ENCODE measurements around the gene PEX13.
"Not testable (repeated sequence)": the region's sequence is repeated elsewhere in the genome, so short reads cannot be mapped to it uniquely, and the experiment has no call there.

The PEX13 gene, protein sequence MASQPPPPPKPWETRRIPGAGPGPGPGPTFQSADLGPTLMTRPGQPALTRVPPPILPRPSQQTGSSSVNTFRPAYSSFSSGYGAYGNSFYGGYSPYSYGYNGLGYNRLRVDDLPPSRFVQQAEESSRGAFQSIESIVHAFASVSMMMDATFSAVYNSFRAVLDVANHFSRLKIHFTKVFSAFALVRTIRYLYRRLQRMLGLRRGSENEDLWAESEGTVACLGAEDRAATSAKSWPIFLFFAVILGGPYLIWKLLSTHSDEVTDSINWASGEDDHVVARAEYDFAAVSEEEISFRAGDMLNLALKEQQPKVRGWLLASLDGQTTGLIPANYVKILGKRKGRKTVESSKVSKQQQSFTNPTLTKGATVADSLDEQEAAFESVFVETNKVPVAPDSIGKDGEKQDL

DNA sequence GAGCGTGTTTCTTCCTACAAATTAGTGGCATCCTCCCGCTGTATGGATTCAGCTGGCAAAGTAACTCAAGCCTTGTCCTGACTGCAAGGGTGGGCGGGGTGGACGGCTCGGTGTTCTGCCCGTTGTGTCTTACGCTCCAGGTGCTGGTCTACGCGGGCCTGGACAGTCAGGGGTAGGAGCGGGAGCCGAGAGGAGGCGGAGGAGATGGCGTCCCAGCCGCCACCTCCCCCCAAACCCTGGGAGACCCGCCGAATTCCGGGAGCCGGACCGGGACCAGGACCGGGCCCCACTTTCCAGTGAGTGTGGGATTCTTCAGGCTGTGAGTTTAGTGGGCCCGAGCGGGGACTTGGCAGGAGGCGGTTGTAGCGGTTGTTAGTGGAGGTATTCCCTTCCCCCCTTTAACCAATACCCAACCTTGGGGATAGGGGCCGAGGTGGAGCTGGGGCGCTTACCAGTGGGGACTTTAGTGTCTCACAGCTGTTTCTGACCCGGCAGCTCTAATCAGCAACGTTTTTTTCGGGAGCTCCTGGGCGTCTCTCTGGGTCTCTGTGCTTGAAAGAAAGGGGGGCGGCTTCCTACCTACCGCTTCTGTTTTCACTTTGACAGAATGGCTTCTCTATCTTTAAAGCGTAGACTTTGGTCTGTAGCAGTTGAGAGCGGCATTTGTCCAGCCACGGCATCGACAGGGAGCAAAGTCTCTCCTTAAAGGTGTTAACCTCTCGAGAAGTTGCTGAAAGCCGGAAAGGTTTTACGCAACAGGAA, at the start of gene PEX13, which contains the start of gene PUS10:
Gene PEX13, plus strand, starts transcription at position 165 of the 762 bp plus-strand sequence. Its CDS starts 40 bp downstream, at position 205.
Gene PUS10, minus strand, starts transcription at position 700 of the 762 bp plus-strand sequence. CDS start 6,365 bp downstream, outside the sequence.
- DNase-seq: peak; percentile 35 to 45

DNA sequence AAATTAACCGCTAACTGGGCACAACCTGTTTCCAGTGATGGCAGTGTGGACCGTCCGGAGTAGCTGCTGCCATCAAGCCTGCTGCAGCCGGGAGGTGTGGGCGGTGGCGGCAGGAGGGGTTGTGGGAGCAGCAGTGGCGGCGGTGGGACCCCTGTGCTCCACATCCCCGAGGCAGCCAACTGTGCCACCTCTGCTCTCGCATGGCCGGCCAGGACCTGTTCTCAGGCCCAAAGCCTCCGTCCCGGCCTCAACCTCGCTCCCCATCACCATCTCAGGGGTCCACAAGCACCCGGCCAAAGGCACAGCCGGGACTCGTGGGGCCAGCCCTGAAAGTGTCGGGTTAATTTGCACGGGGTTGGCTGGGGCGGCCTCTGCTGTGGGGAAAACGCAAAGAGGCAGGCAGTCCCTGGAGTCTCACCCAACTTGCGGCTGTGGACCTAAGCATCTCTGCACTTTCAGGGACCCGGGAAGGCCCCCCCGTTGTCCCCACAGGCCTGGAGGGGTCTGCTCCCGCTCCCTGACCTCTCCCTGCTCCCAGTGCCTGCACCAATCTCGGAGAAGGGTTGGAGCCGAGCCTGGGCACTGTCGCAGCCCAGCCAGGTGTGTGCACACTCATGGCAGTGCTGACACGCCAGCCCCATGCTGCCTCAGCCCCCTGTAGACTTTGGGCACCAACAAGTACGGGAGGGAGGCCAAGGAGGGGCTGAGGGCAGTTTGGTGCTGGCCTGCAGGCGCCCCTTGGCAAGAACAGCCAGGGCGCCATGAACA, 44.4 kb upstream of the PEX13 start:
- no peak for DNase-seq

DNA sequence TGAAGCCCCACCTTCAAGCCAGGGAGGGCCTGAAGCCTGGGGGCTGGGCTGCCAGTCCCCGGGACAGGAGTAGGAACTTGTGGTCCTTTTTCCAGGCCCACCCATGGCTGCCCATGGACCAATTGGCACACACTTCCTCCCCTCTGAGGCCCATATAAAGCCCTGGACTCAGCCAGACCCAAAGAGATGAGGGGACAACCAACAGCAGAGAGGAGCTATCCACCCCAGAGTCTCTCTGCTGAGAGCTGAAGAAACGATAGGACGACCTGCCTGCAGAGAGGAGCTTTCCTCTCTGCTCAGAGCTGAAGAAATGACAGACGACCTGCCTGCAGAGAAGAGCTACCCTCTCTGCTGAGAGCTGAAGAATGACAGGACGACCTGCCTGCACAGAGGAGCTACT, 43.8 kb upstream of the PEX13 start:
- DNase-seq: no peak

DNA sequence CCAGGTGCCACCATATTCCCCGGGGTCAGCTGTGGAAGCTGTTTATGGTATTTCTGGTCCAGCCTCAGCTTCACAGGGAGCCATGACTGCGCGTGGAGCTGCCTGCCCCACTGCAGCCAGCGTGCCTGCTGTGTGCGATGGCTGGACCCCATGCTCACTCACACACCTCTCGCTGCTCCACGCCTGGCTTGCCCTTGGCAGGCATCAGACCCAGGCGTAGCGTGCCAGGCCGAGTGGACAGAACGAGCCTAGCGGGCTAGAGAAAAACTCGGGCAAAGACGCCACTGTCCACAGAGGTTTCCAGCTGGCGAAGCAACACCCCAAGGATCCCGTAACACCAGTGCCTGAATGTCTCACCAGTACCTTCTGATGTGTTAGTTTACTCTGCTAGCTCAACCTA, 42.9 kb upstream of the PEX13 start:
- DNase-seq: no peak

DNA sequence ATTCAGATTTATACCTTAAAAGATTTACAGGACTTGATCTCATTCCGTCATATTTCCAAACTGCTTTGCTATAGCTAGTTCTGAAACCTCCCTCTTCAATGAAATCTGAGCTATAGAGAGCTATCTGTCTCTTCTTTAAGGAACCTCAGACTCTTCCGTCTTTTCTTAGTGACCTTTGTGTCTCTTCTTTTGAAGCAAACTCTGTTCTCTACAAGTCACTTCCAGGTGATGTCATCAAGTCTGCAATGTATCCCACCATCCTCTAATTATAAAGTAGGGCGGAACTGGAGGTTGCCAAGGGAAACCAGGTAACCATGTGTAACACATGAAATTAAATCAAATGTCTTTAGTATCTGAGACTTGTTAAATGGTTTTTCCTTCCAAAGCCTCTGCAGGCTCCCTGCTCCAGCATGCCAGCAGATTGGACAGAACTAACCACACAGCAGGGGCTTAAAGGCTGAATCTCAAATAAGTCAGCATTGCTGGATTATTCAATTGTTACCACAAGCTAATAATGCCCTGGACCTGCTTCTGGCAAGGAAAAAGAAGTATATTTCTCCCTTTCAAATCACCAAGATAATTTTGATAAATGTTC, 41.2 kb upstream of the PEX13 start:
- no peak for DNase-seq

DNA sequence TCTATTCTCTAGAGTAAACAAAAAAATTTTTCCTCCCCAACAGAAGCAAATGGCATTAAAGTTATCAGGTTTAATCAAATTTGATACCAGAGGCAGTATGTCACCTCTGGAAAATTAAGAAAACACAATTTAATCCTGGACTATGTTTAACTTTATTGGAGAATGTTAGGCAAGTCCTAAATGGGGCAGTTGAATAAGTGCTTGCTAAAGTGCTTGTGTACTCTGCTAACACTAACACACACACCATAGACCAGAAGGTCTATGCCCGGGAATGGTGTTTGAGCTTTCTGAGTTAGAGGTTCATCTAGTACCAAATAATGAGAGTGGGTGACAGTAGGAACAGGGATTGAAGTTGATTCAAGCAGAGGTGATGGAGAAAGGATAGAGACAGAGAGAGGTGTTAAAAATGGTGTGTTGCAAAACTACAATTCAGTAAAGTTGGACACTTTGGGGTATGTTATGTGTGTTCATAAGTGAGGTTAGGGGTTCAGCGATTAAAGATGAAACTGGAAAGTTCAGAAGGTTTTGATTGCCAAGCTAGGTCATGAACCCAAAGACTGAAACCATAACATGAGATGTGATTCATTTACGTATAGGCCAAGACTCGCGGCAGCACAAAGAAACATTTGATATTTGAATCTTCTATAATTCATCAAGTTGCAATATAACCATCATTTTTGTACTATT, 40.5 kb upstream of the PEX13 start:
- no peak for DNase-seq

DNA sequence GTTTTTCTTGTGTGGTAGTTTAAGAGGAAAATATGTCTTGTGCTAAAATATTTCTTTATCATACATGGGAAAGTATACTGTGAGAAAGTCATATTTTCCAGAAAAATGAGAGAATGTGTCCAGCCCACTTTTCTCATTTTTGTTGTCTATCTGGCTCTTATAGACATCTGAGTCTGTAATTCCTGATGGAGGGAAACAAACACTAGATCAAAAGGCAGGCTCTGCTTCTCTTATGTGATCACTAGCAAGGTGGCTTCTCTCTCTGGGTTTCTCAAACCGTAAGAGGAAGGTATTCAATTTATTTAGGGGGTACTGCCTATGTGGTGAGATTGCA, 40.0 kb upstream of the PEX13 start:
- DNase-seq: no peak

DNA sequence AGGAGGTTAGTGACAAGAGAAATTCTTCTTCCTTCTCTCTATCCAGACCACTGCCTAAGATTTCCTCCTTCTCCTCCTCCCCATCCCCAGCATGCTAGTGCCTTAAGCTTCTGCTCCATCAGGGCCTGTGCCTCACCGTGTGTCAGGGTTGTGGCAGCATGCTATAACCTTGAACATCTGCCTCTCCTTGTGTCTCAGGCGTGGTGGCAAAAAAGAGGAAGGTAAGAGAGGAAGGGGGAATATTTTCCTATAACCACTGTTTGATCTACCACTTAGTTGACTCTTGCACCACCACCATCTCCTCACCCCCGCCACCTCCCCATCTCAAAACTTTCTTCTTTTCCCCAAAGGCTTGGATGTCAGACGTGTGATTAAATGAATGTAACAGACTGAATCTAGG, 38.3 kb upstream of the PEX13 start:
- DNase-seq: no peak

DNA sequence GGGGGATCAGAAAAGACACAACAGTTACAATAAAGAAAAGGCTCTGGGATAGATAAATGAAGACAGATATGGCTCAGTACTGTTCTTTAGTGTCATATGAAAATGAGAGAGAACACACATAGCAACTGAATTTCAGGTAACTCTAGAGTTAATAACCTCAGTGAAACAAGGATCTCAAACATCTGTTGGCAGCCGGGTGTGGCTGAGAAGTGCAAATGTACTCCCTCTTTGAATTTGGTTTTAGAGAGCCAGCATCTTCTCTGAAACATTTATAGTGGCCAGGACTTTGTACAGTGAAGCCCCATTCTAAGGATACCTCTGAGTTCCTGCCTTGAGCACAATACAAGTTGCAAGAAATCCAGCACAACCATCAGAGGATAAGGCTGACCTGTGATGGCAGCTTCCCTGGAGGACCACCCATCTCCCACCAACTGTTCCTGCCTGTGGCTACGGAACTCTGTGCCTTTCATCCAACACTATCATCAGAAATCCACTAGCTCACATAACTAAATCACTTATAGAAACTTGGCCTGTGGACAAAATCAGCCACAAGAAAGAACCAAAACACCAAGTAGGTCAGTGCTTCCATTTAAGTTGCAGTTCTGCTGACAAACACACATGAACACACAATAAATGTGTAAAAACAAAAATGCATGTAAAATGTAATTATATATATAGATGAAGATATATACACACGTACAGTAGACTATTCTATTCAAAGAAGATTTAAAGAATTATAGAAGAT, 37.3 kb upstream of the PEX13 start:
- no peak for DNase-seq

DNA sequence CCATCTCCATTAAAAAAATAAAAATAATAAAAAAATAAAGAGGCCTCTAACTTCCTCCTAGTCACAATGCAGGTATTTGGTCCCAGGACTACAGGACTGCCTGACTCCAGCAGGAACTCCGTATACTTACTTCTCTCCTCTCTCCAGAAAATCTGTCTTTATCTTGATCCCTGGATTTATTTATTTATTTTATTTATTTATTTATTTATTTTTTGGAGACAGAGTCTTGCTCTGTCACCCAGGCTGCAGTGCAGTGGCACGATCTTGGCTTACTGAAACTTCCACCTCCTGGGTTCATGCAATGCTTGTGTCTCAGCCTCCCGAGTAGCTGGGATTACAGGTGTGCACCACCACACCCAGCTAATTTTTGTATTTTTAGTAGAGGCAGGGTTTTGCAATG, 35.5 kb upstream of the PEX13 start:
- not testable (repeated sequence) for DNase-seq

DNA sequence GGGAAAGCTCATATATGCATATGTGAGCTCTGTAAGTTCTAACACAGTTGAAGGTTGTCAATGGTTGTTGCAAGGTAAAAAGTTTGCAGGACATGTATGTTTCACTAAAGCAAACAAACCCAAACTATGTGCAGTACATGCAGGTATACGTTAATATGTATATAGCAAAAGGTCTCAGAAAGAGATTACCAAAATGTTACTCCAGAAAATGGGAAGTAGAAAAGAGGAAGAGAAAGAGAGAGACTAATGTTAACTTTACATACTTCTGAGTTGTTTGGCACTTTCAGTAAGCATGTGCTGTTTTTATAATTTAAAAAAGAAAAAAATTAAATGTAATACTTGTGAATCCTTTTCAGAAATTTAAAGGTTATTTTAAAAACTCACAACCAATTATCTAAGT, 32.8 kb upstream of the PEX13 start:
- no peak for DNase-seq

DNA sequence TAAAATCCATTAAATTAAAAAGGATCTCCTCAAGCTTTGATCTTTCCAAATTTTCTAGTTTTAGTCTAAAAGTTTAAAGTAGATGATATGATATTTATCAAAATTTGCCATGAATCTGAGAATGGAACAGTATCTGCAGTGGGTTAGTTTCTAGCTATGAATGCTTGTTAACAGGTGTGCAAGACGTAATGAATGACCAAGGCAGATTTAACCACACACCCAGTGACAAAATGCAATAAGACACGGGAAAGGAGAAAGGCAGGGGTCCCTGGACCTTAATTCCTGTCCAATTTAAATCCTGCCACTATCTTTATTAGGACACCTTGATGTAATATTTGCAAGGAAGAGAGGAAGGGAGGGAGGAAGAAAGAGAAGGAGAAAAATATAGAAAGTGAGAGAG, 30.5 kb upstream of the PEX13 start:
- DNase-seq: no peak

DNA sequence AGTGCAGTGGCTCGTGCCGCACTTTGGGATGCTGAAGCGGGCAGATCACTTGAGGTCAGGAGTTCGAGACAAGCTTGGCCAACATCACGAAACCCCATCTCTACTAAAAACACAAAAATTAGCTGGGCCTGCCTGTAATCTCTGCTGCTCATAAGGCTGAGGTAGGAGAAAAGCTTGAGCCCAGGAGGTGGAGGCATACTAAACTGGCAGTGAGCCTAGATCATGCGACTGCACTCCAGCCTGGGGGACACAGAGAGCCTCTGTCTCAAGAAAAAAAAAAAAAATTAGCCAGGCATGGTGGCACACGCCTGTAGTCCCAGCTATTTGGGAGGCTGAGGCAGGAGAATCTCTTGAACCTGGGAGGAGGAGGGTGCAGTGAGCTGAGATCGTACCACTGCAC, 29.9 kb upstream of the PEX13 start:
- DNase-seq: not testable (repeated sequence)

DNA sequence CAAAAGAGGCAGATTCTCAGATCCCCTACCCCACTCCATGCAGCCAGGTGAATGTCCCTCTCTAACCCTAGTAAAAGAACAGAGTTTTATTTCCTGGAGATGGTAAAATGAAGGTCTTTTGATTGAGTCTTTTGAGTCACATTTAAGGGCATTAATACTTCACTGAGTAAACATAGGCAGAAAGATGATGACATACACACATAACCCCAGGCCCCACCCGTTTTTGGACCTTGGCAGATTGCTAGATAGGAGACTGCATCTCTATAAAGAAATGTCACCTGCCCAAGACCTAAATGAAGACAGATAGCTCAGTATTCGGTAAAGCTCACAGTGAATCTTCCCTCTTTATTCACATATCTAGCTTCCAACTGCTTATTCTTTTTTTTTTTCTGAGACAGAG, 28.3 kb upstream of the PEX13 start:
- DNase-seq: no peak

DNA sequence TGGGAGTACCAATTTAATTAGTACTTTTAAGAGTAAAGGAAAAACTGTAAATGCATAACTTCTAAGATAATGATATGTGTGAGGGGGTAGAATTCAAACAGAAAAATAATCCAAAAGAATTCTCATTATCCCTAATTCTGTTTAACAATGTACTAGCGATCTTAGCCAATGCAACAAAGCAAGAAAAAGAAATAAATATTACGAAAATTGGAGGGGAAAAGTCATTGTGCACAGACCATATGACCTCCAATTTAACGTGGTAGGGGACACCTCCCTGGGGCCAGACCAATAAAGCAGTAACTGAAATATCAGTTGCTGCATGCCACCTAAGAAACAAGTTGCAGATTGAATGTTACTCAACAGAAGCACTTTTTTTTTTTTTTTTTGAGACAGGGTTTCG, 25.9 kb upstream of the PEX13 start:
- no peak for DNase-seq

DNA sequence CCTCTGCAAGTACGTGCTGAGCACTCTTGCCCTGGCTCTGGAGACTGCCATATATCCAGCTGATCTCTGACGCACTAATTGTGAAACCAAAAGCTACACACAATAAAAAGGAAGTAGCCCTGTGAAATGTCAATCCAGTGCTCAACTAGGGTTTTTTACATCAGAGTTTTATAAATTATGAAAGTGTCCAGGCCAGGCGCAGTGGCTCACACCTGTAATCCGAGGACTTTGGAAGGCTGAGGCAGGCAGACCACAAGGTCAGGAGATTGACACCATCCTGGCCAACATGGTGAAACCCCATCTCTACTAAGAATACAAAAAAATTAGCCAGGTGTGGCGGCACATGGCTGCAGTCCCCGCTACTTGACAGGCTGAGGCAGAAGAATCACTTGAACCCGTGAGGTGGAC, 24.5 kb upstream of the PEX13 start:
- peak; percentile 61 to 72 for DNase-seq

DNA sequence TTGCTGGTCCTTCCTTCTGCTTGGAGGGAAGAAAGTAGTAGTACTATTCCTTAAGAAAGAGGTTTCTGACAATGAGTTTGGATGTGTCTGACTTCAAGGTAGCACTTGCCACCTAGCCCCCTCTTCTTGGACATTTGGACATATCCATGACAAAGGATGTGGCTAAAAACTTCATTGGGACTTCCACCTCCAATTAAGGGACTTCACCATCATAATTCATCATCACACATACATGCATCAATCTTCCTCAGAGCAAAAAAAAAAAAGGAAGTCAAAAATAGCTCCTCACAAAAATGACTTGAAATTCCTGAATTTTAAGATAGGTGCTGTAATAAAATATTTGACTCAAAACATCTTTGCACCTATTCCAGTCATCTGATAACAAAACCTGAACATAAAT, 23.4 kb upstream of the PEX13 start:
- DNase-seq: no peak

DNA sequence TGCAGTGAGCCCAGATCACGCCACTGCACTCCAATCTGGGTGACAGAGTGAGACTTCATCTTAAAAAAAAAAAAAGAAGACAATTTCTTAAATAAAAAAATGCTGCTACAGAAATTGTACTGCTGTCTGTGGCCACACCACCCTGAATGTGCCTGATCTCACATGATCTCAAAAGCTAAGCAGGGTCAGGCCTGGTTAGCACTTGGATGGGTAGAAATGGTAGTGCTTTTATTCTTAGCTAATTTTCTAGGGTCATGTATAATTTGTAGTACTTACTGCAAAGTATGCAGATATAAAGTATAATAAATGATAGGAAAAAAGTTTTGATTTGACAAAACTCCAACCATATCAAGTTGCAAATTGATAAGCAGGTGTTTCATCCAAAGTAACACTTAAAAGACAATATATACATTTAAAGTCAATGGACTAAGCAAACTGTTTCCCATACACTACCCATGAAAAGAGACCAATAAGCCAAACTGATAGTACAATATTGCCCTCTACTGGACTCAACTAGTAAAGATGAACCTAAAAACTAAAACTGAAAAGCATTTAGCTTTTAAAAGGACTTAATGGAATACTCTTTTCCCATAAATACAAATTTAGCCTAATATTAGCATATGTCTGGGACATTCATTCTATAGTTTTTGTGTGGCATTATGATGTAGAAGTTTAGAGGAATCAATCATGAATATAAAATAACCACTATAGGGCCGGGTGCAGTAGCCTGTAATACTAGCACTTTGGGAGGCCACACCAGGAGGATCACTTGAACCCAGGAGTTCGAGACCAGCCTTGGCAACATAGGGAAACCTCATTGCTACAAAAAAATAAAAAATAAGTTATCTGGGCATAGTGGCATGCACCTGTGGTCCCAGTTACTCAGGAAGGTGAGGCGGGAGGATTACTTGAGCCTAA, 18.6 kb upstream of the PEX13 start:
- peak; percentile 43 to 73 for DNase-seq

DNA sequence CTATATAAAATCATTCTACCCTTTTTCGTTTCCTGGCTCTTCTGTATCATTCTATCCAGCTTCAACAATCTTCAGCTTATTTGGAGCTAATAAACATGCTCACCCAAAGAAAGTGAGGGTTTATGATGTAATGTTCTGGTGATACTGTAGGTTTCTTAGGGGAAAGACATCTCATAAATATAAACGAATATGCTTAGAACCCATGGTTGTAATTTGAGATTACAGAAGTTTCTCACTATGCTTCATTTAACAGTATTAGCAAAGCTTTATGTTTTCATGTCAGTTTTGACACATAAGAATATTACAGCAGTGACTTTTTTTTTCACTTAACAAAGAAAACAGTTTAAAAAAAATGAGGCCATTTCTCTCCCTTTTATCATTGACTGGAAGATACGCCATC, 11.8 kb upstream of the PEX13 start:
- DNase-seq: no peak

DNA sequence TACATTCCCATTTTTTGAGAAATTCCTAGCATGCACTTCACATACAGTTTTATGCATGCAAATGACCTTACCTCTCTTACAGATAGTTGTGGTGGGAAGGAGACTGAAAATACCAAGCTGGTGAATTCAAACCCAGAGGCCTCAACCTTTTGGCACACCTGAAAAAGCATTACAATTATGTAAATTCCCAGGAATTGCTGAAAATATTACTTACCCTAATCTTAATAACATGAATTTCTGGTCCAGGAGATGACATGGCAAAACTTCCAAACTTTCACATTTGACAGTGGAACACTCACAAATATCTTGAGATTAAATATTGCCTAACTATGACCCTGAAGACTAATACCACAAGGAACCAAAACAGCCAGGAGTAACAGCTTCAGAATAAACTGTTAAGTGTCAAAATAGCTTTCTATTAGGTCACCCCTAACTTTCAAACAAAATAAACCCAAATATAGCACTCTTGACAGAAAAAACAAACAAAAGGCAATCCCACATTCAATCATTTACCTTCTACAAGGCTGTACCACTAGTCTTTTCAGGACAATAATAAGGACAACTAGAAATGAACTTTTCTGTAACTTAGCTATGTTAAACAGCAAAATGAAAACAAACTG, 10.9 kb upstream of the PEX13 start:
- DNase-seq: no peak

Data from CD4-positive, alpha-beta T cell treated with Interleukin-4 for 1 hour (primary cell).